GM18502 (cell line): Measurements from ENCODE around the gene ALX3.

Experiments used
- ATAC-seq: cut with Tn5 transposase; IDR thresholded peaks from one replicate; pipeline ENCODE4 v1.9.1; 2021; ENCODE audit warnings: mild to moderate bottlenecking; ENCODE audit not compliant: unreplicated experiment, poor library complexity

ALX3 gene

DNA sequence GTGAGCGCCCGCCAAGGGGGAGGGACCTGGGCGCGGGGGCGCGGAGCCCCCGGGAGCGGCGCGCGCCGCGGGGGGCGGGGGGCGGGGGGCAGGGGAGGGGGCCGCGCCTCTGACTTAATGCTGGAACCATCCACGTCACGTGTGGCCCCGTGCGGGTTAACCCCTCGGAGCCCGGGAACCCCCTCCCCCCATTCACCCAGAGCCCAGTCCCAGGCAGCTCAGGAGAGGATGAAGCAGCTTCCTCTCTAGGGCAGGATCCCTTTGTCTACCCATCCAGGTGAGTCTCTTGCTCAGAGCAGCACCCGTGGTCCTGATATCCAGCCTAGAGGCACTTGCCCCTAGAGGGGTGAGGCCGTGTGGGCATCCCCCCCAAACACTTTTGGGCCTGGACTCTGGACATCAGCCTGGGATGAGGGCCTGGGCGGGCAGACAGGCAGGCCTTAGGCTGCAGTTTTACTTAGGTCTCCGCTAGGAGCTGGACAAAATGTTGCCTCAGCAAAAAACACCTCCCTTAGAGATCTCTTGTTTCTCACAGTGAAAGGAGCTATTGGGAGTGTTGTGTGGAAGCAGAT is at the start of gene ALX3:
TSS of gene ALX3 (minus strand) at position 2 of the 572 bp plus-strand sequence. CDS start 60 bp downstream, outside the sequence.
- no peak for ATAC-seq

DNA sequence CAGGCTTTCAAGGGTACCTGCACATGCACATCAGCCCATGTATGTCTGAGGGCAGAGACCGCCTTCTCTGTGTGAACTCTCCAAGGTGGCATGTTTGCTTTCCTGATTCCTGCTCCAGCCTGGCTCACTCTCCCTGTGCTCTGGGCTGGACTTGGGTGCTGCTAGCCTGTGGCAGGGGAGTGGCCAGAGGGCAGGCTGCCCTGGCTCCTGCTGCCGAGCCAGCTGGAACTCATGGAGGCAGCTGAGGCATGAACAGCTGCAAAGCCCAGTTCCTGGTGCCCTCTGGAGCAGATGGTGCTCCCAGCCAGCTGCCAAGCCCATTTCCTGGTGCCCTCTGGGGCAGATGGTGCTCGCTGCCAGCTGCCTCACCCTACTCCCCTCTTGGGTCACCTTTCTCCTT is 49.4 kb upstream of the ALX3 start:
- ATAC-seq, result no peak

DNA sequence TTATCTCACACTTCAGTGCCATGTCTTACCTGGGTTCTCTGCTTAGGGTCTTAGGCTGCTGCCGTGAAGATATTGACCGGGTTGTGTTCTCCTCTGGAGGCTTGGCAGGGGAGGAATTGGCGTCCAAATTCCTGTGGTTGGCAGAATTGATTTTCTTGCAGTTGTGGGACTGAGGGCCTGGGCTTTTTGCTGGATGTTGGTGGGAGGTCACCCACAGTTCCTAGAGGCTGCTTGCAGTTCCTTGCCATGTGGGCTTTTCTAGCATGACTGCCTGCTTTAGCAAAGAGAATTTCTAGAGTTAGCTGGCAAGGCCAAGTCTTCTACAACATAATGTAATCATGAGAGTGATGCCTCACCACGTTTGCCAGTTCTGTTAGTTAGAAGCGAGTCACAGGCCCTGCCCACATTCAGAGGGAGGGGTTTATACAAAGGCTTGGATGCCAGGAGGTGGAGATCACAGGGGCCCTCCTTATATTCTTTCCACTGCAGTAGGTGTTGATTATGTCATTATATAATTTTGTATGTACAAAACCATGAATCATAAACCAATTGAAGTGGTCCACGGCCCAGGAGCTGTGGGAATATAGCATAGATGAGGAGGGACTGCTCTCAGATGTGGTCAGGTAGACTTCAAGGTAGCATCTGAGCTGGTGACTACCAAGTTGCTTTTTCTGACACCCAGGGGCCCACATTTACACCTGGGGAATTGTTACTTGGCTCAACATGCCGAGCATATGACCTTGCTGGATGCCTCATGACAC is 48.3 kb upstream of the ALX3 start:
- no peak for ATAC-seq

DNA sequence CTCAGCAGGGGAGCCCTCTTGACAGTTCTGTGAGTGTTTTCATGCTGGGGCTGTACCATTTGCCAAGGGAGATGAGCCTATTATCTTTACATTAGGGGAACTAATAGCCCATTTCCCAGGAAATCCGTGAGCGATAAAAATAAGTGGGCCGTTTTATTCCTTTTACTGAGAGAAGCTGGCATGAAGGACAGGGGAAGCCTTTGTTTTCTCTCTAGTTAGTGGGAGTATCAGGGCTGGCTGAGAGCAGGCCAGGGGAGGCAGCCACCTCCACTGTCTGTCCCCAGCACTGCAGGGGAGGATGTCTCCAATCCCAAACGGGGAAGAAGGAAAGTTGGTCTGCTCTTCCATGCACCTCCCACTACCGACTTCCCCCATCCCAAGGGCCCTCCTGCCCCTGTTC is 44.3 kb upstream of the ALX3 start:
- no peak for ATAC-seq

DNA sequence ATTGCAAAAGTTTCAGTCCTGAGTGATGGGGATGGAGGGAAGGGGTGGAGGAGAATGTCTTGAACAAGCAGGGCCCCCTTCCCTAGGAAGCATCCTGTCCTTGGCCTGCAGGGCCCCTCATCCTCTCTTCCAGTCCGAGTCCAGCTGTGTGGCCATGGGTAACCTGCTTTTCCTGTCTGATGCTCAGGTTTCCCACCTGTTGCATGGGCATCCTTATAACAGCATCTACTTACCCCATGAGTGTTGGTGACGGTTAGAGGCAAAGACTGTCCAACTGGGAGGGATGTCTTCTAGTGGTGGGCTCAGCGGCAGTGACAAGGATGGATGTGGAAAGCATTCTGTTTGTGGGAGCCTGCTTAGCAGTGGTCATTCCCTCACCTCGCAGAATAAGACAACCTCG is 43.7 kb upstream of the ALX3 start:
- ATAC-seq, result no peak

DNA sequence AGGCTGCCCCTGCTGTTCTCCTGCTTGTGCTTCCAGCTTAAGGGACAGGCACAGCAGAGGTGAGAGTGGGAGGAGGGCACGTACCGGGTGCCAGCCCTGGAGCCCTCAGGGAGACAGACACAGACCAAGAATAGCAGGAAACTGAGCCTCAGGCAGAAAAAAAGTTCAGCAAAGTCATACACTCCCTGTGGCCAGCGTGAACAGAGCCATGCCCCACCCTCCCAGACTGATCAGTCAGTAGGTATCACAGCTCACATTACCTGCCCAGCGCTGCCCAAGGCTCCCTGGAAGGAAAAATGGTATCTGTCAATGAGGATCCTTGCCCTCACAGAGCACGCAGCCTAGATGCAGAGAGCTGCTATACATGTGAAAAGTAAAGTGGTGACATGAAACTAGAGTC is 43.1 kb upstream of the ALX3 start:
- ATAC-seq, result no peak

DNA sequence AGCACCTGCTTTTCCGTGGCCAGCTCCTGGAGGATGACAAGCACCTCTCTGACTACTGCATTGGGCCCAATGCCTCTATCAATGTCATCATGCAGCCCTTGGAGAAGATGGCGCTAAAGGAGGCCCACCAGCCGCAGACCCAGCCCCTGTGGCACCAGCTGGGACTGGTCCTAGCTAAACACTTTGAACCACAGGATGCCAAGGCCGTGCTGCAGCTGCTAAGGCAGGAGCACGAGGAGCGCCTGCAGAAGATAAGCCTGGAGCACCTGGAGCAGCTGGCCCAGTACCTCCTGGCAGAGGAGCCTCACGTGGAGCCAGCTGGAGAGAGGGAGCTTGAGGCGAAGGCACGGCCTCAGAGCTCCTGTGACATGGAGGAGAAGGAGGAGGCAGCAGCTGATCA is 42.2 kb upstream of the ALX3 start:
- no peak for ATAC-seq

DNA sequence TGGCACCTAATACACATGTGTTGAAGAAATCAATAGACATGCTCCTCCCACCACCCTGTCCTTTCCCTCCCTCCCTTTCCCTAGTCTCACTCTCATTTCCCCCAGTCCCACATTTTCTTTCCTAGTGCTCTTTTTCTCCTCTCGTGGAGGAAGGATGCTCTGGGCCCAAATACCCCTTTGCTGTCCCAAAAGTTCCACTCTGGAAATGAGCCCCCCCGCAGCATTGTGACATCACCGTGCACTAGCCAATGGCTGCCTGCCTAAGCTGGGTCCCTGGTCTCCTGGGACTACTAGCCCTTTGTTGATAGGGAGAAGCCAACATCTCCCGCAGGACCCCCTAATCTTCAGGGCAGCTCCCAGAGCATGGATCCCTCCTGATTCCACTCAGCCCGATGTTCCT is 41.7 kb upstream of the ALX3 start, which contains the start of gene UBL4B:
TSS of gene UBL4B (plus strand) at position 301 of the 400 bp plus-strand sequence. CDS start at position 393, 92 bp downstream.
- ATAC-seq, result no peak

DNA sequence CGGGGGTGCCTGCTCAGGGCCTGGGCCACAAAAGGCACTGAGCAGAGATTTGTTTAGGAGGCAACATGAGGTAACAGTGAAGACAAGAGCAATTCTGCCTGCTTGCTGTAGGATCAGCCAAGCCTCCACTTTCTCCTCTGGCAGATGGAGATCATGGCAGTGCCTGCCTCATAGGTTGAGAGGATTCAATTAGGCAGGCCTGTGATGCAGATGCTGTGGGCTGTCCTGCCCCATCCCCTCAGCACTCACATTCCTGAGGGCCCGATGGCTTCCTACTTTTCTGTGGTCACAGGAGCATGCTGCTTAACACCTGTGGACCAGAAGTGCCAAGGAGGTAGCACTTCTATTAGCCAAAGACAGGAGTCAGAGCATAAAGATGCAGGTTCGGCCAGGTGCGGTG is 40.6 kb upstream of the ALX3 start:
- ATAC-seq, result no peak

DNA sequence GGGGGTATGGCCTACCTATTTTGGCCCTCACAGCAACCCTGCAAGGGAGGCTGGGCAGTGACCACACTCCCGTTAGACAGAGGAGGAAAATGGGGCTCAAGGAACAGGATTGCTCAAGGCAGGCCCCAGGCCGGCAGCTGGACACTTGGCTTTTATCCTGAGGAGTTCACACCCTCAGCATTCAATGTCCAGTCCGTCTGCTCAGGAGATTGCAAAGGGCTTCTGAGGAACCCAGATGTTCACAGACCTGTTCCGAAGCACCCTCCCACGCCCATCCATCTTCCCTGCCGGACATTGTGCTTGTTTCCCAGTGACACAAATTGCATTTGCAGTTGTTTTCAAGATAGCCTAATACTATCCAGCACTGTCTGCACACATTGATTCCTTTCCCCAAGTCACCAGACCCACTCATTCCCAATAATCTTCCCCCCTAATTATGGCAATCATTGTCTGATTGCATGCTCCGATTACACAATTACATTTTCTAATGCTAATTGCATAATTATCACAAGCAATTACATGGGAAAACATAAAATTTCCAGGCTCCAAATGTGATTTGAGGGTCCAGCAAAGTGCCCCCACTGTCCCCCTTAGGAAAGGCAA is 37.5 kb upstream of the ALX3 start:
- no peak for ATAC-seq

DNA sequence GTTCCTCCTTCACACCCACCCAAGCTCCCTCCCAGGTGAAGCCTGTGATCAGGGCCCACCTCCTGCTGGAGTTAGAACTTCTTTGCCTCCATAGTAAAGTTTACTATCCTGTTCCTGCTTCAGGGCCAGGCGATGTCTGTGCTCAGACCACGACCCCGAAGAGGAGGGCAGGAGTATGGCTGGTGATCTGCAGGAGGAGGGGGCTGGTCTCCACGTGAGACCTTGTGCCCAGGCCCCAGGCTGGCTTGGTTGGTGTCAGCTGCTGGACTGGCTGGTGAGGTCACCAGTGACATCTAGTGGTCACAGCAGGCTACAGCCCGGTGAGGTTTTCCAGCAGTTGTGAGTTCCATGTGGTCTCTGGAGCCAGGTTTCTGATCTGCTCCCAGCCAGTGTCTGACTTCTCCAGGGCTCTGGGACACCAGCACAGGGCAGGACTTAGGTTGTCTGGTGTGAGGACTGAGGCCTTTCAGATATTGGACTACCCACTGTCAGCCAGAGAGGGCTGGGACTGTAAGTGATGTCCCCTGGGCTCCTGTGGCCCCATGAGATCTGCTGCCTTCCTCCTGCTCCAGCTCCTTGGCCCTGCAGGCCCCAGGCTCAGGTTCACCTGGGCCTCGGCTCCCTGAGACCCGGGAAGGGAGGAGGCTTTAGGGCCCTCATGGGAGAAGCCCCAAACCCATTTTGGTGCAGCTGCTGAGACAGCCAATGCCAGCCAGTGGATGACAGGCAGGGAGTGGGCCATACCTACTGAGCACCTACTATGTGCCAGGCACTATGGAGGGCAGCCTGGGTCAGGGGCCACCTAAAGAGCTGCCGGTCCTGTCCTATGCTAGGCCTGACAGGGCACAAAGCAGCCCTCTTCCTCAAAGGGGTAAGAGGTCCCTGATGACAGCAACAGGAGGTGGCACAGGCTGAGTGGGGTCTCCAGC is 35.8 kb upstream of the ALX3 start:
- ATAC-seq, result peak; percentile 81

DNA sequence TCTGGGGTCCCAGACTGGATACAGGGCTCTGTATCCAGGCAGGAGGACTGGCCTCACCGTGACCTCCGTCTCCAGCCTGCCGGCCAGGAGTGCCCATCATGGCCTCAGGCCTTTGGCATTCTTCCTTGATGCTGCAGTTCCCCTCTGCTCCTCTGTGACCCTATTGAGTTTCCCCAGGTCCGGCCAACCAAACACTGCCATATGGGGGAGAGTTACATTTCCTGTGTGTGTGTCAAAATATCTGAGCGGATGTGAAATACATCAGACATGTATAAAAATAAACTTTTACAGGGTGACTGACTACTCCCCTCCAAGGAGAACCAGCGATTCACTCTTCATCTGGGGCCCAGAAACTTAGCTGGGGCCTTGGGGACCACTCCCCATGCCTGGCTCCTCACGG is 31.6 kb upstream of the ALX3 start:
- ATAC-seq, result no peak

DNA sequence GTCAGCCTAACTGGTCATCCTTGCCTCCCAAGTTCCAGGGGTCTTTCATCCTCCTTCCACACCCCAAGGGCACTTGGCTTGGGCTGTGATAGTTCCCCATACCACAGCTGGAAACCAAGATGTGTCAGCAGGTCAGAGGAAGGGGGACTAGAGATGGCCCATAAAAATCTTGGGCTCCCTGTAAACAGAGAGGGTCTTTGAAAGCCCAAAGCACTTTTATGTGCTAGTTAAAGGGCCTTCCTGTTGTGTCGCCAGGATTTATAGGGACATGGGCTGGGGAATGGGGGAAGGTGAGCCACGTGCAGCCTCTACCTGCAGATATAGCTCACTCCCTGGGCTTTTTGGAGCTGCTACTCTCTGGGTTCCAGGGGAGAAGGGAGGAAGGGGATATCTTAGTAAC is 29.9 kb upstream of the ALX3 start:
- no peak for ATAC-seq

DNA sequence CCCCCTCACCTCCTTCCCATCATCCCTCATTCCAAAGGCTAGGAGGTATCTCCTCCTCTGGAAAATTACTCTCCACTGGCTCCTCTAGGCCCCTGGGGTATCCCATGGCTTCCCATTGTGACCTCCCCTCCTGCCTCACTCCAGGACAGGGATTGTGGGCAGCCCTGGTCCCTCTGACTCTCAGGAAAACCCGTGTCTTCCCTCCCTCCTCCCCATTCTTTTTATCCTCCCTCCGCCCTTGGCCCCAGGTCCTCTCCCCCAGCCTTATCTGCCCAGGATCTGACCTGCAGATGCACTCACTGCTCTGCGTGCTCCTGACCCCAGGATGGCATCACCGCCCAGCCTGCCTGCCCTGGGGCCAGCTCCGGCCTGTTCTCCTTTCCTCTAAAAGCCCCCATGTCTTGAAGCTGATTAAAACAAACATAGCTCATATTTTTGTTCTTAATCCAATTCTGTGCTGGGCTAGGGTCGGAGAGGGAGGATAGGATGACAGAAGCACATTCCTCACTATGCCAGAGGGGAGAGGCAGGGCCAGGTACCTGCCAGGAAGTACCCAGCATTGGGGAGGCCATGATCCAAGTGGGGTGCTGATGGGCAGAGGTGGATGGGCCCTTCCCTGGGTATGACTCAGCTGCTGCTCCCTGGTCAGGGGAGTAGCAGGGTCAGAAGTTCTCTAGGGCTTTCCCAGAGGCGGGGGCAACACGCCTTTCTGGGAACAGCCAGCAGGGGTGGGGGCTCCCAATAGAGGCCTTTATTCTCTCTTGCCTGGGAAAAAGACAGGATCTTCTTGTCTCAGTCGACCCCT is 28.0 kb upstream of the ALX3 start:
- ATAC-seq, result no peak

DNA sequence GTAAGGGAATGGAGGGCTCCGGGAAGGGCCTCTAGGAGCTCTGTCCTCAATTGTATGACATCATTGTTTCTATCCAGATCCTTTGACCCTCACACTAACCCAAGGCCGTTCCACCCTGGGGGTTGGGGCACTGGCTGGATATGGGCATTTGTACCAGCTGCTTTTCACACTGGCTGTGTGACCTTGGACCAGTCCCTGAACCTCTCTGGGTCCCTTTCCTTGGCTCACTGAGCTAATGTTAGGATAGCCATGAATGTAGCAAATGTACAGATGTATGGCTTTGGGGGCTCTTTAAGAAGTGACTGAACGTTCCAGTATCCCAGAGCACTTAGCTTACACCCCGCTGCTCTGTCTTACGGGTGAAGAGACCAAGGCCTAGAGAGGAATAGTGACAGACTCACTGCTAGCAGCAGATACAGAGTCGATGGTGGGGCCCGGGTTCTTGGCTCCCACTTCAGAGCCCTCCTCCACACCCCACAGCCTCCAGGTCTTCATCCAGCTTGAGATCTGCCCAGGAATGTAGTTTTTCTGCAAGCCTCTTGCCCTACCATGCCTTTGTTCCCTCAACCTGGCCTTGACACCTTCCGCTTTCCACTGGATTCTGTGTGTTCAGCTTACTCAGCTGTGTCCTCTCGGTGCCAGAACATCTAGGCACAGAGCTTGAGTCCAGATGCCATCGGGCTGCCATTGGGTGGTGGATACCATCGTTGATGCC is 27.2 kb upstream of the ALX3 start:
- ATAC-seq, result no peak

DNA sequence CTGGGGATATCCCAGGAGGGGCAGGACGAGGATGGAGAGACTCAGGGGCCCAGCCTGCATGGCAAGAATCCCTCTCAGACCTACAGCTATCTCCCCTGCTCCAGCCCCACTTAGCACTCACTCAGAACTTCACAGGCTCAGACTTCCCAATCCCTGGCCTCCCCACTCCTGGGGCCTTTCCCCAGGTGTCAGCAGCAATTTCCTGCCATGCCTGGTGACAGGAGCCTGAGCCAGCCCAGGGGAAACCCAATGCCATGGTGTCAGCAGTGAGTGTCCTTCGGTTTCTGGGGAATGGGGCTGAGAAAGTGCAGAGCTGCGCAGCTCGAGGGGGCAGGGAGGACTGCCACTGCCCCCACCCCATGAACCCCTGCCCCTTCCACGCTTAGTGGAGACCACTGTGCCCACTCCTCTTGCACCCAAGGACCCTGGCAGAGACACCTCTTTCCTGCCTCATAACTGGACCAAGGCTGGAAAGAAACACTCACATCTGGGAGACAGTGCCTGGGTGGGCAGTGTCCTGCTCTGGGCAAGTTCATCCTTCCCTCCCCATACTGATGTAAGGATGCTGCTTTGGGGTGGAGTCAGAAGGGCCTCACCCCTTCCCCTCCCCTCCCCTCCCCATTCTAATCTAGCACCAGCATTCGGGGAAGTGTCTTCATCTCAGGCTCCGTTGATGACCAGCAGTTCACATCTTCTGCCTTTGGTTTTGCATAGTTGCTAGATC is 24.6 kb upstream of the ALX3 start:
- no peak for ATAC-seq

DNA sequence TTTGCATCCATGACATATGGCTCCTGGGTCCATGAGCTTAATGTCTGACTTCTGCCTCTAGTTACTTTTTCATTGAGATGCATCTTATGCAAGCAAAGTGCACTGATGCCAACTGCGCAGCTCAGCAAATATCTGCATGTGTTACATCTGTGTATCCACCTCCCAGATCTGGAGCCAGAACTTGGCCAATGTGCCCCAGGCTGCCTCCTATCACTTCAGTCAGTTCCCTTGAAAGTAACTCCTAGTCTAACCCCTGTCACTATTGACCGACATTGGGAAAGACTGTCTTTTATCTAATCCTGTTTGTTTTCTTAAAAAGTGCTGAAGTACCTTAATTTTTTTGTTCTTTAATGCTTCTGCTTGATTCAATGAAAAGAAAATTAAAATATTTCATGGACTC is 22.5 kb upstream of the ALX3 start:
- no peak for ATAC-seq

DNA sequence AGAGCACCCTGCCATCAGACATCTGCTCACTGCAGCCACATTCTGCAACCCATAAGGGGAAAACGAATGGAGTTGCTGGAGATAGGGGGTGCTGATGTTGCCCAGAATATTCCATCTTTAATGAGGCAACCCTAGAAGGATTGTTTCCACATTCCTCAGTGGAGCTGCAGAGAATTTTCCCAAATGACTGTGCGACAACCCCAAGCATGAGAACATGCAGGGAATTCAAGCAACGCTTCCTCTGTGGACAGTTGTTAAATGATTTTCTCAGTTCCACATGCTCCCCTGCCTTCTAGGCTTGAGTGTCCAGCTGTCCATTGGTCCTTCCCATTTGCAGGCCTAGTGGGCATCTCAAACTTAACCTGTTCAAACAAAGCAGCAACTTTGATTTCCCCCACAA is 21.3 kb upstream of the ALX3 start:
- ATAC-seq, result no peak

DNA sequence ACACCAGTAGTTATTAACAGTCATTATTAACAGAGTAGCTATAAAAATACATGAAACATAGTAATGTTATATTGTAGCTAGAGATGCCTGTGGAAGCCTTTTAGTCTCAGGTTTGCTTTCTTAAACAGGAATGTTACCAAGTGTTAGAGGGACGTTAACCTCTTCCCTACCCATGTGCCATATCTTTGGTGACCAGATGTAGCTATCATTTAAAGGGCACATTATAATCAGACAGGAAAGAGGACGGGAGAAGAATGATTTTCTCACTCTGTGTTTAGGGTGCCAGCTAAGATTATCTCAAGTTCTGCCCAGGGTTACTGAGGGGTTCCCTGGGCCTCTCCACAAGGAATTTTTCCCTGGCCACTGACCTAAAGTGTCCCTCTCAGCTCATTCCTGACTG is 20.9 kb upstream of the ALX3 start:
- no peak for ATAC-seq
